Endothelial cell (in vitro differentiated cells): ENCODE measurements around the gene NFATC1. TPM values are rescaled to one million over a fixed set of nuclear protein-coding genes. Genes with fewer than 3 reads are reported as not detected.

Experiments
- DNase-seq: peaks from one replicate; pipeline ENCODE4 v3.0.0; 2021; ENCODE audit warnings: low spot score
- H3K27ac Mint-ChIP-seq: one replicate; pipeline ENCODE4 v1.8.0; 2021; ENCODE audit warnings: mixed read lengths, inconsistent platforms; ENCODE audit not compliant: unreplicated experiment
- H3K27me3 Mint-ChIP-seq: one replicate; pipeline ENCODE4 v1.8.0; 2021; ENCODE audit warnings: mild to moderate bottlenecking, moderate library complexity, mixed read lengths, inconsistent platforms; ENCODE audit not compliant: unreplicated experiment
- H3K36me3 Mint-ChIP-seq: one replicate; pipeline ENCODE4 v1.8.0; 2021; ENCODE audit warnings: mild to moderate bottlenecking, low read depth, mixed read lengths, inconsistent platforms; ENCODE audit not compliant: unreplicated experiment
- H3K4me1 Mint-ChIP-seq: one replicate; pipeline ENCODE4 v1.8.0; 2021; ENCODE audit warnings: mild to moderate bottlenecking, mixed read lengths, inconsistent platforms; ENCODE audit not compliant: unreplicated experiment
- H3K4me3 Mint-ChIP-seq: one replicate; pipeline ENCODE4 v1.8.0; 2021; ENCODE audit warnings: mild to moderate bottlenecking, mixed read lengths, inconsistent platforms; ENCODE audit not compliant: unreplicated experiment
- H3K9me3 Mint-ChIP-seq: one replicate; pipeline ENCODE4 v1.8.0; 2021; ENCODE audit warnings: mixed read lengths, inconsistent platforms; ENCODE audit not compliant: unreplicated experiment
- CTCF ChIP-seq: fragments of 200-600 bp; sonication (generic); IDR thresholded peaks from one replicate; pipeline ENCODE4 v1.5.0; 2021; ENCODE audit warnings: antibody characterized with exemption; ENCODE audit not compliant: unreplicated experiment
- total RNA-seq: library from RNA; stranded (reverse); fragmentation: NEBNext Ultra II Directional; extraction: Animal tissue kit (Norgen Biotek cat#: 25700); gene quantifications from one replicate; pipeline ENCODE4 v1.2.1, GENCODE V29; 2021; ENCODE audit not compliant: unreplicated experiment

Gene NFATC1
- total RNA-seq, 1 donor from 2014 or later = 40.6 TPM

GRCh38 chr18:79528316-79528695 is 132.6 kb downstream of the NFATC1 start:
- no peak for DNase-seq
- no peak for TF ChIP-seq CTCF

GRCh38 chr18:79528846-79529245 is 133.1 kb downstream of the NFATC1 start:
- H3K9me3 Mint-ChIP-seq = no peaks in the 10 kb centered on the region
- no peak overlapping the region for H3K4me3 Mint-ChIP-seq
- peaks cover 3% of the 10 kb centered on the region for H3K4me1 Mint-ChIP-seq
- peak; percentile 89 for TF ChIP-seq CTCF
- peaks cover 16% of the 10 kb centered on the region for H3K27me3 Mint-ChIP-seq
- DNase-seq = peak; percentile 87
- H3K36me3 Mint-ChIP-seq = peaks cover 25% of the 10 kb centered on the region
- H3K27ac Mint-ChIP-seq = no peak overlapping the region

More at GRCh38 chr18:79528316-79528695, 132.6 kb downstream of the NFATC1 start:
- Mint-ChIP-seq H3K4me1 (peaks cover 9% of the 10 kb centered on the region), H3K36me3 (peaks cover 25% of the 10 kb centered on the region), H3K9me3 (no peaks in the 10 kb centered on the region), H3K27ac (no peak overlapping the region), H3K27me3 (peaks cover 16% of the 10 kb centered on the region), H3K4me3 (no peak overlapping the region)

DNA sequence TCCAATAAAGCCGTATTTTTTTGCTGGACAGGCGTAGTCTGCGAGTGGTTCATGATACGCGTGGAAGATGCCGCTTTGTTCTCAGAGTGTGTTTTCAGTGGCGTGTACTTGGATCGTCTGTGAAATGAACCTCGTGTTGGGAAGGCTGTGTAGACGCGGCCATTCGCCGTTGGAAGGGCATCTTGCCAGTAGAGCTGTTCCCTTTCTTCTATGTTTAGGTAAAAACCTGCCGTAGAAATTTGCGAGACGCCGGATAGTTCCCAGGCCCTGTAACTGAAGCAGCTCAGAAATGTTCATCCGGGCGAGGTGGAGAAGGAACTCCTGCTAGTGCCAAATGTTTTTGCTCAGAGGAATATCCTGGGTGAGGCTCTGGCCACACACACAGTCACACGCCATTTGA is 133.6 kb downstream of the NFATC1 start:
- TF ChIP-seq CTCF = no peak

GRCh38 chr18:79529991-79530390 is 134.3 kb downstream of the NFATC1 start:
- TF ChIP-seq CTCF = no peak
- Mint-ChIP-seq H3K9me3 (no peaks in the 10 kb centered on the region), H3K36me3 (peaks cover 25% of the 10 kb centered on the region), H3K4me3 (no peak overlapping the region), H3K4me1 (peaks cover 8% of the 10 kb centered on the region), H3K27me3 (peaks cover 18% of the 10 kb centered on the region), H3K27ac (no peak overlapping the region)
- DNase-seq = no peak

More for the DNA sequence above, 133.6 kb downstream of the NFATC1 start:
- peaks cover 5% of the 10 kb centered on the region for H3K4me1 Mint-ChIP-seq
- no peak overlapping the region for H3K4me3 Mint-ChIP-seq
- peaks cover 16% of the 10 kb centered on the region for H3K27me3 Mint-ChIP-seq
- peaks cover 25% of the 10 kb centered on the region for H3K36me3 Mint-ChIP-seq
- no peak overlapping the region for H3K27ac Mint-ChIP-seq
- H3K9me3 Mint-ChIP-seq = no peaks in the 10 kb centered on the region
- no peak for DNase-seq

- no peak for DNase-seq
- Mint-ChIP-seq H3K9me3 (no peaks in the 10 kb centered on the region), H3K36me3 (peaks cover 25% of the 10 kb centered on the region), H3K4me3 (no peak overlapping the region), H3K27me3 (peaks cover 19% of the 10 kb centered on the region), H3K4me1 (peaks cover 8% of the 10 kb centered on the region), H3K27ac (no peak overlapping the region)
- TF ChIP-seq CTCF = no peak
These were observed 135.1 kb downstream of the NFATC1 start for GRCh38 chr18:79530821-79531220.
